ENCODE results near the gene KYNU. TPM values are rescaled to one million over a fixed set of nuclear protein-coding genes. Genes with fewer than 3 reads are reported as not detected.
"Not testable (repeated sequence)": the region's sequence is repeated elsewhere in the genome, so short reads cannot be mapped to it uniquely, and the experiment has no call there.

Gene KYNU
- total RNA-seq, 4 donors from 2014 or later: 0.27 to 5.7 (median 3.6) TPM

DNA sequence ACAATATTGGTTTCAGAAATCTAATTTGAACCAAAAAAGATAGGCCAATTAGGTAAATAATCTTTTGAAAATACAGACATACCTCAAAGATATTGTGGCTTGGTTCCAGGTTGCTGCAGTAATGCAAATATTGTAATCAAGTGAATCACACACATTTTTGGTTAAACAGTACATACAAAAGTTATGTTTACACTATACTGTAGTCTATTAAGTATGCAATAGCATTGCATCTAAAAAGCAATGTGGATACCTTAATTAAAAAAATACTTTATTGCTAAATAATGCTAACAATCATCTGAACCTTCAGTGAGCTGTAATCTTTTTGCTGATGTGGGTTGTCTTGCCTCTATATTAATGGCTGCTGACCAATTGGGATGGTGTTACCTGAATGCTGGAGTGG, 67.3 kb downstream of the KYNU start:
- Histone ChIP-seq H3K4me3 (no peak overlapping the region), H3K27ac (no peak overlapping the region), H3K9me3 (no peaks in the 10 kb centered on the region), H3K36me3 (no peaks in the 10 kb centered on the region), H3K27me3 (no peaks in the 10 kb centered on the region), H3K4me1 (no peaks in the 10 kb centered on the region)
- no peak for ATAC-seq
- TF ChIP-seq, protein P1, sequence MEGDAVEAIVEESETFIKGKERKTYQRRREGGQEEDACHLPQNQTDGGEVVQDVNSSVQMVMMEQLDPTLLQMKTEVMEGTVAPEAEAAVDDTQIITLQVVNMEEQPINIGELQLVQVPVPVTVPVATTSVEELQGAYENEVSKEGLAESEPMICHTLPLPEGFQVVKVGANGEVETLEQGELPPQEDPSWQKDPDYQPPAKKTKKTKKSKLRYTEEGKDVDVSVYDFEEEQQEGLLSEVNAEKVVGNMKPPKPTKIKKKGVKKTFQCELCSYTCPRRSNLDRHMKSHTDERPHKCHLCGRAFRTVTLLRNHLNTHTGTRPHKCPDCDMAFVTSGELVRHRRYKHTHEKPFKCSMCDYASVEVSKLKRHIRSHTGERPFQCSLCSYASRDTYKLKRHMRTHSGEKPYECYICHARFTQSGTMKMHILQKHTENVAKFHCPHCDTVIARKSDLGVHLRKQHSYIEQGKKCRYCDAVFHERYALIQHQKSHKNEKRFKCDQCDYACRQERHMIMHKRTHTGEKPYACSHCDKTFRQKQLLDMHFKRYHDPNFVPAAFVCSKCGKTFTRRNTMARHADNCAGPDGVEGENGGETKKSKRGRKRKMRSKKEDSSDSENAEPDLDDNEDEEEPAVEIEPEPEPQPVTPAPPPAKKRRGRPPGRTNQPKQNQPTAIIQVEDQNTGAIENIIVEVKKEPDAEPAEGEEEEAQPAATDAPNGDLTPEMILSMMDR (IDR thresholded peaks at IDR 0.05): no peak
- TF ChIP-seq POLR2A (IDR thresholded peaks at IDR 0.05) (no peak), POLR2AphosphoS5 (IDR thresholded peaks at IDR 0.05) (no peak), EP300 (IDR thresholded peaks at IDR 0.05) (no peak)

- Histone ChIP-seq H3K27me3 (no peaks in the 10 kb centered on the region), H3K4me3 (no peak overlapping the region), H3K36me3 (no peaks in the 10 kb centered on the region), H3K4me1 (no peaks in the 10 kb centered on the region), H3K27ac (no peak overlapping the region), H3K9me3 (no peaks in the 10 kb centered on the region)
- 50 to 100% methylated on average over 1 of the region's 1 CpG for WGBS, 2 donors (ENCODE audit: low coverage in 1 of 2)
- no peak for ATAC-seq
- TF ChIP-seq EP300 (IDR thresholded peaks at IDR 0.05) (no peak), POLR2A (IDR thresholded peaks at IDR 0.05) (no peak), POLR2AphosphoS5 (IDR thresholded peaks at IDR 0.05) (no peak)
- TF ChIP-seq, protein P1 (IDR thresholded peaks at IDR 0.05): no peak
Observed at GRCh38 chr2:142946941-142947340, 69.5 kb downstream of the KYNU start.

GRCh38 chr2:142948723-142949122, 71.3 kb downstream of the KYNU start:
- not testable (repeated sequence) for H3K9me3 ChIP-seq, H3K27ac ChIP-seq, H3K4me1 ChIP-seq, H3K36me3 ChIP-seq, H3K4me3 ChIP-seq, ATAC-seq, H3K27me3 ChIP-seq
- WGBS, 2 donors (ENCODE audit: low coverage in 1 of 2): 93% methylated on average over 2 of the region's 2 CpGs; no CpG with 5 or more reads in 1 of the 2 donors

- not testable (repeated sequence) for H3K4me1 ChIP-seq, H3K4me3 ChIP-seq, ATAC-seq, H3K9me3 ChIP-seq, H3K27ac ChIP-seq, H3K27me3 ChIP-seq, H3K36me3 ChIP-seq
- 83% methylated on average over 2 of the region's 2 CpGs; no CpG with 5 or more reads in 1 of the 2 donors for WGBS, 2 donors (ENCODE audit: low coverage in 1 of 2)
Observed at GRCh38 chr2:142950323-142950722, 72.9 kb downstream of the KYNU start.

GRCh38 chr2:142951190-142952007, 73.9 kb downstream of the KYNU start:
- no peak for TF ChIP-seq POLR2AphosphoS5 (IDR thresholded peaks at IDR 0.05)
- TF ChIP-seq, protein P1 (IDR thresholded peaks at IDR 0.05): no peak
- no peak for TF ChIP-seq EP300 (IDR thresholded peaks at IDR 0.05)
- TF ChIP-seq POLR2A (IDR thresholded peaks at IDR 0.05): no peak
- Histone ChIP-seq H3K4me3 (no peak overlapping the region), H3K9me3 (no peaks in the 10 kb centered on the region), H3K4me1 (no peaks in the 10 kb centered on the region), H3K27me3 (no peaks in the 10 kb centered on the region), H3K36me3 (no peaks in the 10 kb centered on the region), H3K27ac (no peak overlapping the region)
- ATAC-seq: no peak

DNA sequence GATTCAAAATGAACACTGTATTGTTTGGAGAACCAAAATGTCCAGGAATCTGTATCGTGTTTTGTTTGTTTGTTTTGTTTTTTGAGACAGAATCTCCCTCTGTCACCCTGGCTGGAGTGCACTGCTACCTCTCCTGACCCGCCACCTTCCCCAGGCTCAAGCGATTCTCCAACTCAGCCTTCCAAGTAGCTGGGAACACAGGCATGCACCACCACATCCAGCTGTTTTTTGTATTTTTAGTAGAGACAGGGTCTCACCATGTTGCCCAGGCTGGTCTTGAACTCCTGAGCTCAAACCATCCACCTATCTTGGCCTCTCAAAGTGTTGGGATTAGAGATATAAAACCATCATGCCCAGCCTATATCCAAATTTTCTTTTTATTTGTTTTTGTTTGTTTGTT, 74.6 kb downstream of the KYNU start:
- no peak overlapping the region for H3K4me3 ChIP-seq
- 71 to 79% methylated on average over 1 to 3 of the region's 3 CpGs for WGBS, 2 donors (ENCODE audit: low coverage in 1 of 2)

More for the DNA sequence above, 74.6 kb downstream of the KYNU start:
- ATAC-seq: no peak
- Histone ChIP-seq H3K9me3 (no peaks in the 10 kb centered on the region), H3K4me1 (no peaks in the 10 kb centered on the region), H3K27ac (no peak overlapping the region), H3K27me3 (no peaks in the 10 kb centered on the region), H3K36me3 (no peaks in the 10 kb centered on the region)
- TF ChIP-seq POLR2A (IDR thresholded peaks at IDR 0.05) (no peak), EP300 (IDR thresholded peaks at IDR 0.05) (no peak)
